WTC11 (cell line): ENCODE data around the gene DNAJC7. TPM values are rescaled to one million over a fixed set of nuclear protein-coding genes. Genes with fewer than 3 reads are reported as not detected.

Experiments
- ATAC-seq: fragments of 200-7000 bp; cut with Tn5 transposase; 2 replicates; pipeline ENCODE4 v1.10.0; 2021; ENCODE audit warnings: mild to moderate bottlenecking, moderate library complexity
- CTCF ChIA-PET: fragments of 300-600 bp; sonication (Branson Sonifier 250); formaldehyde crosslinking; loops from one replicate; lab custom pipeline; 2021; ENCODE audit warnings: antibody characterized with exemption; lab: Charles Lee
- POLR2A ChIA-PET: fragments of 350-600 bp; sonication (Branson Sonifier 250); formaldehyde crosslinking; loops from one replicate; lab custom pipeline; 2021; ENCODE audit warnings: antibody characterized with exemption; lab: Charles Lee
- DNase-seq: peaks from one replicate; pipeline ENCODE4 v3.0.0; 2021; ENCODE audit warnings: low spot score
- H3K27ac Mint-ChIP-seq: 2 replicates; pipeline ENCODE4 v1.8.0; 2021; ENCODE audit warnings: mixed read lengths
- H3K27me3 Mint-ChIP-seq: 2 replicates; pipeline ENCODE4 v1.8.0; 2021; ENCODE audit warnings: low read depth, mild to moderate bottlenecking, moderate library complexity, mixed read lengths
- H3K36me3 Mint-ChIP-seq: 2 replicates; pipeline ENCODE4 v1.8.0; 2021; ENCODE audit warnings: mixed read lengths
- H3K4me1 Mint-ChIP-seq: 2 replicates; pipeline ENCODE4 v1.8.0; 2022; ENCODE audit warnings: mixed read lengths
- H3K4me3 Mint-ChIP-seq: 2 replicates; pipeline ENCODE4 v1.8.0; 2021; ENCODE audit warnings: mild to moderate bottlenecking, moderate library complexity, mixed read lengths
- H3K9me3 Mint-ChIP-seq: 2 replicates; pipeline ENCODE4 v1.8.0; 2021; ENCODE audit warnings: mixed read lengths
- ATF2 ChIP-seq: sonication (generic); formaldehyde crosslinking; IDR thresholded peaks from 2 replicates; pipeline ENCODE4 v1.8.1; 2022; ENCODE audit warnings: low read depth, missing genetic modification reagents, borderline replicate concordance
- CBFB ChIP-seq: sonication (generic); formaldehyde crosslinking; IDR thresholded peaks from 2 replicates; pipeline ENCODE4 v1.8.1; 2022; ENCODE audit warnings: mild to moderate bottlenecking, low read depth, missing genetic modification reagents
- E2F1 ChIP-seq: sonication (generic); formaldehyde crosslinking; IDR thresholded peaks from 2 replicates; pipeline ENCODE4 v1.8.0; 2022; ENCODE audit warnings: mild to moderate bottlenecking, missing genetic modification reagents
- ELF4 ChIP-seq: sonication (generic); formaldehyde crosslinking; IDR thresholded peaks from 2 replicates; pipeline ENCODE4 v1.8.1; 2022; ENCODE audit warnings: low read depth, mild to moderate bottlenecking, moderate library complexity, missing genetic modification reagents
- IRF2 ChIP-seq: sonication (generic); formaldehyde crosslinking; IDR thresholded peaks from 2 replicates; pipeline ENCODE4 v1.8.0; 2022; ENCODE audit warnings: low read depth, missing genetic modification reagents, borderline replicate concordance
- NFATC4 ChIP-seq: fragments of 250-450 bp; sonication (Bioruptor Pico); IDR thresholded peaks from 2 replicates; pipeline ENCODE4 v1.9.0; 2021; ENCODE audit warnings: mild to moderate bottlenecking
- RELA ChIP-seq: sonication (generic); formaldehyde crosslinking; IDR thresholded peaks from 2 replicates; pipeline ENCODE4 v1.8.1; 2022; ENCODE audit warnings: missing genetic modification reagents, mild to moderate bottlenecking, borderline replicate concordance
- RORB ChIP-seq: fragments of 250-450 bp; sonication (Bioruptor Pico); IDR thresholded peaks from 2 replicates; pipeline ENCODE4 v1.9.0; 2021; ENCODE audit warnings: mild to moderate bottlenecking
- SMAD4 ChIP-seq: sonication (generic); formaldehyde crosslinking; IDR thresholded peaks from 2 replicates; pipeline ENCODE4 v1.8.0; 2022; ENCODE audit warnings: mild to moderate bottlenecking, missing genetic modification reagents
- SP1 ChIP-seq: sonication (generic); formaldehyde crosslinking; conservative IDR thresholded peaks from 2 replicates; pipeline ENCODE4 v1.8.1; 2022; ENCODE audit warnings: missing genetic modification reagents
- USF1 ChIP-seq: sonication (generic); formaldehyde crosslinking; IDR thresholded peaks from 2 replicates; pipeline ENCODE4 v1.8.0; 2022; ENCODE audit warnings: mild to moderate bottlenecking, missing genetic modification reagents
- ZBTB21 ChIP-seq: sonication (generic); formaldehyde crosslinking; IDR thresholded peaks from 2 replicates; pipeline ENCODE4 v1.8.1; 2023; ENCODE audit warnings: mild to moderate bottlenecking, missing genetic modification reagents, borderline replicate concordance
- ZBTB43 ChIP-seq: sonication (generic); formaldehyde crosslinking; IDR thresholded peaks from 2 replicates; pipeline ENCODE4 v1.8.1; 2023; ENCODE audit warnings: mild to moderate bottlenecking, missing genetic modification reagents
- ZNF219 ChIP-seq: sonication (generic); formaldehyde crosslinking; IDR thresholded peaks from 2 replicates; pipeline ENCODE4 v1.8.0; 2023; ENCODE audit warnings: missing genetic modification reagents, mild to moderate bottlenecking, borderline replicate concordance
- ZNF263 ChIP-seq: sonication (generic); formaldehyde crosslinking; IDR thresholded peaks from 2 replicates; pipeline ENCODE4 v1.8.1; 2022; ENCODE audit warnings: low read depth, mild to moderate bottlenecking, moderate library complexity, missing genetic modification reagents
- ZNF396 ChIP-seq: fragments of 250-450 bp; sonication (Bioruptor Pico); IDR thresholded peaks from 2 replicates; pipeline ENCODE4 v1.8.0; 2021; ENCODE audit warnings: mild to moderate bottlenecking, moderate library complexity, borderline replicate concordance
- total RNA-seq: library from RNA; stranded (reverse); gene quantifications from 3 replicates; pipeline ENCODE4 v1.2.3, GENCODE V29; 2021
- TF ChIP-seq, protein P1 (sequence below): sonication (generic); formaldehyde crosslinking; IDR thresholded peaks from 2 replicates; pipeline ENCODE4 v1.8.1; 2023; ENCODE audit warnings: mild to moderate bottlenecking, missing genetic modification reagents, moderate library complexity

Gene DNAJC7
- total RNA-seq, 1 experiment from 2014 or later = 140 TPM

DNA sequence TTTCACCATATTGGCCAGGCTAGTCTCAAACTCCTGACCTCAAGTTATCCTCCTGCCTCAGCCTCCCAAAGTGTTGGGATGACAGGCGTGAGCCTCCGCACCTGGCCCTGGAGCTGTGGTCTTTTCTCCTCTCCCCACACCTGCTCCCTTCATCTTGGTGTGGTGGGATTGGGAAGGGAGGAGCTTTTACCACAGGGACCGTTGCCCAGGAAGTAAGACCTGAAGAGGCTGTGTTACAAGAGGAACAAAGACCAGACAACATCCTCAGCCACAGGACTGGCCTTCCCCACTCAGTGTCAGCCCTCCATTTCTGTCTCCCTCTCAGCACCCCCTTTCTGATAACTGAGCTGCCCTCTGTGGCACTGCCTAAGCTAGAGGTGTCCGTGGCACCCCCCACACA is 42.6 kb upstream of the DNAJC7 start:
- no peak for ATAC-seq
- DNase-seq = no peak
- Mint-ChIP-seq H3K36me3 (no peaks in the 10 kb centered on the region), H3K9me3 (no peaks in the 10 kb centered on the region), H3K27me3 (no peaks in the 10 kb centered on the region; the same call in 1 of the 2 replicates), H3K4me1 (peaks cover 29% of the 10 kb centered on the region), H3K27ac (no peak overlapping the region; the same call in 1 of the 2 replicates), H3K4me3 (no peak overlapping the region)
- ChIA-PET CTCF (interaction anchor here (1.1 to 2.3 kb wide), 3 partner anchors 12 to 41 kb away, joined by 4 to 13 read pairs (median 6); no protein-coding TSS in a partner anchor), POLR2A (no interaction called here)
- TF ChIP-seq RORB (CRISPR knock-in tag) = no peak
- no peak for TF ChIP-seq E2F1 (CRISPR knock-in tag)
- no peak for TF ChIP-seq CBFB
- TF ChIP-seq SMAD4 (CRISPR knock-in tag) = no peak
- no peak for TF ChIP-seq ZBTB43
- TF ChIP-seq RELA (CRISPR knock-in tag) = no peak
- TF ChIP-seq ZNF396 (CRISPR knock-in tag) = no peak
- no peak for TF ChIP-seq USF1 (CRISPR knock-in tag)
- no peak for TF ChIP-seq ATF2 (CRISPR knock-in tag)
- no peak for TF ChIP-seq ZNF219
- TF ChIP-seq ZBTB21 (CRISPR knock-in tag) = no peak
- no peak for TF ChIP-seq ELF4 (CRISPR knock-in tag)
- no peak for TF ChIP-seq NFATC4

GRCh38 chr17:42058063-42058462 is 40.8 kb upstream of the DNAJC7 start:
- no peaks in the 10 kb centered on the region for H3K36me3 Mint-ChIP-seq
- CTCF ChIA-PET = interaction anchor here (0.6 to 2.0 kb wide), 5 partner anchors 10 to 43 kb away, joined by 3 to 7 read pairs (median 4); no protein-coding TSS in a partner anchor
- DNase-seq = no peak
- TF ChIP-seq IRF2 (CRISPR knock-in tag) = no peak
- TF ChIP-seq, protein P1, sequence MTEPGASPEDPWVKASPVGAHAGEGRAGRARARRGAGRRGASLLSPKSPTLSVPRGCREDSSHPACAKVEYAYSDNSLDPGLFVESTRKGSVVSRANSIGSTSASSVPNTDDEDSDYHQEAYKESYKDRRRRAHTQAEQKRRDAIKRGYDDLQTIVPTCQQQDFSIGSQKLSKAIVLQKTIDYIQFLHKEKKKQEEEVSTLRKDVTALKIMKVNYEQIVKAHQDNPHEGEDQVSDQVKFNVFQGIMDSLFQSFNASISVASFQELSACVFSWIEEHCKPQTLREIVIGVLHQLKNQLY (CRISPR knock-in tag) = no peak
- POLR2A ChIA-PET = no interaction called here
- ATAC-seq = no peak
- H3K9me3 Mint-ChIP-seq = no peaks in the 10 kb centered on the region
- H3K4me3 Mint-ChIP-seq = no peak overlapping the region
- peaks cover 34% of the 10 kb centered on the region for H3K4me1 Mint-ChIP-seq
- no peak overlapping the region for H3K27ac Mint-ChIP-seq
- no peaks in the 10 kb centered on the region for H3K27me3 Mint-ChIP-seq

DNA sequence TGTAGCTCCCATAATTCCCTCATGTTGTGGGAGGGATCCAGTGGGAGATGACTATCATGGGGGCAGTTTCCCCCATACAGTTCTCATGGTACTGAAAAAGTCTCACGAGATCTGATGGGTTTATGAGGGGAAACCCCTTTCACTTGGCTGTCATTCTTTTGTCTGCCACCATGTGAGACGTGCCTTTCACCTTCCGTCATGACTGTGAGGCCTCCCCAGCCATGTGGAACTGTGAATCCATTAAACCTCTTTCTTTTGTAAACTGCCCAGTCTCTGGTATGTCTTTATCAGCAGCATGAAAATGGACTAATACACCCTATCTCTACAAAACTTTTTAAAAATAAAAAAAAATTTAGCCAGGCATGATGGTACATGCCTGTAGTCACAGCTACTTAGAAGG is 39.4 kb upstream of the DNAJC7 start:
- Mint-ChIP-seq H3K27me3 (peaks cover 4% of the 10 kb centered on the region), H3K27ac (no peak overlapping the region)
- POLR2A ChIA-PET = interaction anchor here (0.6 to 1.5 kb wide), 2 partner anchors 11 to 116 kb away, joined by 3 read pairs; no protein-coding TSS in a partner anchor

More for the DNA sequence above, 39.4 kb upstream of the DNAJC7 start:
- Mint-ChIP-seq H3K9me3 (no peaks in the 10 kb centered on the region), H3K4me1 (peaks cover 37% of the 10 kb centered on the region), H3K36me3 (no peaks in the 10 kb centered on the region), H3K4me3 (no peak overlapping the region)
- DNase-seq = no peak
- TF ChIP-seq SP1 (CRISPR knock-in tag) (no peak), ZNF263 (CRISPR knock-in tag) (no peak)
- CTCF ChIA-PET = interaction anchor here (0.6 to 4.9 kb wide), 7 partner anchors 11 to 391 kb away, joined by 3 to 26 read pairs (median 6); no protein-coding TSS in a partner anchor
- no peak for ATAC-seq
